ENCODE measurements around the gene KRTDAP. TPM values are rescaled to one million over a fixed set of nuclear protein-coding genes. Genes with fewer than 3 reads are reported as not detected.
"Not testable (repeated sequence)": the region's sequence is repeated elsewhere in the genome, so short reads cannot be mapped to it uniquely, and the experiment has no call there.

The KRTDAP gene
- total and polyA plus RNA-seq, 5 donors = 0.29 TPM; not detected in 4

DNA sequence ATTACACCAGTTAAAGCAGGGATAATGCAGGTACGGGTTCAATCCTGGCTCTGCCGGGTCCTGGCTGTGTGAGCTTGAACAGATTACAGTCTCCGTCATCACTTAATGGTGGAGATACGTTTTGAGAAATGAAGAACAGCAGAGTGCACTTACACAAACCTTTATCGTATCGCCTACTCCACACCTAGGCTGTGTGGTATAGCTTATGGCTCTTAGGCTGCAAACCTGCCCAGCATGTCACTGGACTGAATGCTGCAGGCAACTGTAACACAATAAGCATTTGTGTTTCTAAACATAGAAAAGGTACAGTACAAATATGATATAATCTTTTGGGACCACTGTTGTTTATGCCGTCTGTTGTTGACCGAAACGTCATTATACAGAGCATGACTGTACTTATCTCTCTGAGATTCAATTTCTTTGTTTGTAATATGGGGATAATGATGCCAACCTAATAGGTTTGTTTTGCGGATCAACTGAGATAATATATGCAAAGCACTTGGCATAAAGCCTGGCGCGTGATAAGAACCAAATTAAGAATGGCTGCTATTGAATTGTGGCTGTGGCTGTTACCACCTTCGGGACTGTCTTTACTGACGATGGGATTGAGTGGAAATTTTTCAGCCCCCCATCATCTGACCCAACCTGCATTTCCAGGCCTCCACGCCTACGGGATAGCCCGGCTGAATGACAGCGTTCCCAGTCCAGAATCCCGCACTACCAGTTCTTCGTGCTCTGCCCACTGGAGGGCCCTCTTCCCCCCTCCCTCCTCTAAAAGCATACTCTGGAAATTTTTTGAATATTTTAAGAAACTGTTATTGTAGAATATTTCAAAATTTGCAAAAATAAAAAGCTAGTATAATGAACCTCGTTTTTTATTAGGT is 11.2 kb downstream of the KRTDAP start:
- Histone ChIP-seq H3K4me3 (ENCODE audit: low read length) (no peak overlapping the region), H3K27me3 (ENCODE audit: control insufficient read depth, insufficient read depth) (no peaks in the 10 kb centered on the region), H3K4me1 (ENCODE audit: control insufficient read depth, insufficient read depth, low read length) (no peaks in the 10 kb centered on the region), H3K27ac (ENCODE audit: low read length) (no peak overlapping the region), H3K9me3 (ENCODE audit: control insufficient read depth, low read length) (no peaks in the 10 kb centered on the region)
- DNase-seq (no peak), ATAC-seq (no peak)
- intact Hi-C loops (cut with DNase I) = no loop called here
- WGBS = 70% methylated on average over 21 of the region's 21 CpGs

DNA sequence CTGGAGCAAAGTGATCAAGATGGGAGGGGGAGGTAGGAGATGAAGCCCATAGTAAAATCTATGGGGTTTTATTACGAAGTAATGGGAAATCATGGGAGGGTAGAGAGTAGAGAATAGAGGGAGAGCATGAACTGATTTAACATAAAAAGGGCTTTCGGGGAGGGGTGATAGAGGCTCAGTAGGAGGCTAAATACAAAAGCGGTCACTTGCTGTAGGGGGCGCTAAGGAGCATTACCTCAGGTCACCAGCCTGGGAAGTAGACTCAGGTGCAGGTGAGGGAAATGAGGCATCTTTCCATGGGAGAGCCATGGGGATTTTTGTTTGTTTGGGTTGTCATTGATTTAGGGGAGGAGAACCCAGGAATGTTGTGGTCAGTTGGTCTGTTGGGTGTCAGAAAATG is 14.1 kb downstream of the KRTDAP start:
- no peaks in the 10 kb centered on the region for H3K9me3 ChIP-seq (ENCODE audit: control insufficient read depth, low read length)
- WGBS = 50% methylated on average over 4 of the region's 4 CpGs
- no peak overlapping the region for H3K27ac ChIP-seq (ENCODE audit: low read length)
- H3K27me3 ChIP-seq (ENCODE audit: control insufficient read depth, insufficient read depth) = no peaks in the 10 kb centered on the region
- H3K4me3 ChIP-seq (ENCODE audit: low read length) = no peak overlapping the region
- DNase-seq (no peak), ATAC-seq (no peak)
- H3K4me1 ChIP-seq (ENCODE audit: control insufficient read depth, insufficient read depth, low read length) = no peaks in the 10 kb centered on the region
- intact Hi-C loops (cut with DNase I) = no loop called here

- H3K4me1 ChIP-seq (ENCODE audit: control insufficient read depth, insufficient read depth, low read length); H3K27ac ChIP-seq (ENCODE audit: low read length); H3K4me3 ChIP-seq (ENCODE audit: low read length); ATAC-seq; intact Hi-C loops (cut with DNase I); H3K9me3 ChIP-seq (ENCODE audit: control insufficient read depth, low read length); H3K27me3 ChIP-seq (ENCODE audit: control insufficient read depth, insufficient read depth); DNase-seq: not testable (repeated sequence)
- WGBS = 95% methylated on average over 7 of the region's 7 CpGs
These were observed 15.7 kb downstream of the KRTDAP start for GRCh38 chr19:35474594-35474993.

GRCh38 chr19:35474104-35474503 is 16.2 kb downstream of the KRTDAP start:
- Histone ChIP-seq H3K4me1 (ENCODE audit: control insufficient read depth, insufficient read depth, low read length) (no peaks in the 10 kb centered on the region), H3K27me3 (ENCODE audit: control insufficient read depth, insufficient read depth) (no peaks in the 10 kb centered on the region), H3K9me3 (ENCODE audit: control insufficient read depth, low read length) (no peaks in the 10 kb centered on the region), H3K27ac (ENCODE audit: low read length) (no peak overlapping the region), H3K4me3 (ENCODE audit: low read length) (no peak overlapping the region)
- WGBS = 96% methylated on average over 14 of the region's 14 CpGs
- DNase-seq (no peak), ATAC-seq (no peak)
- intact Hi-C loops (cut with DNase I) = no loop called here

GRCh38 chr19:35471946-35472345 is 18.3 kb downstream of the KRTDAP start:
- no peak for ATAC-seq
- 84% methylated on average over 8 of the region's 8 CpGs for WGBS
- intact Hi-C loops (cut with DNase I) = no loop called here

GRCh38 chr19:35471075-35471474 is 19.2 kb downstream of the KRTDAP start:
- H3K4me1 ChIP-seq (ENCODE audit: control insufficient read depth, insufficient read depth, low read length); ATAC-seq; H3K27me3 ChIP-seq (ENCODE audit: control insufficient read depth, insufficient read depth); H3K27ac ChIP-seq (ENCODE audit: low read length); H3K9me3 ChIP-seq (ENCODE audit: control insufficient read depth, low read length); DNase-seq; intact Hi-C loops (cut with DNase I); H3K4me3 ChIP-seq (ENCODE audit: low read length): not testable (repeated sequence)
- 98% methylated on average over 4 of the region's 4 CpGs for WGBS

More at GRCh38 chr19:35471946-35472345, 18.3 kb downstream of the KRTDAP start:
- no peak for DNase-seq
- Histone ChIP-seq H3K9me3 (ENCODE audit: control insufficient read depth, low read length) (no peaks in the 10 kb centered on the region), H3K27me3 (ENCODE audit: control insufficient read depth, insufficient read depth) (no peaks in the 10 kb centered on the region), H3K4me3 (ENCODE audit: low read length) (no peak overlapping the region), H3K4me1 (ENCODE audit: control insufficient read depth, insufficient read depth, low read length) (no peaks in the 10 kb centered on the region), H3K27ac (ENCODE audit: low read length) (no peak overlapping the region)

DNA sequence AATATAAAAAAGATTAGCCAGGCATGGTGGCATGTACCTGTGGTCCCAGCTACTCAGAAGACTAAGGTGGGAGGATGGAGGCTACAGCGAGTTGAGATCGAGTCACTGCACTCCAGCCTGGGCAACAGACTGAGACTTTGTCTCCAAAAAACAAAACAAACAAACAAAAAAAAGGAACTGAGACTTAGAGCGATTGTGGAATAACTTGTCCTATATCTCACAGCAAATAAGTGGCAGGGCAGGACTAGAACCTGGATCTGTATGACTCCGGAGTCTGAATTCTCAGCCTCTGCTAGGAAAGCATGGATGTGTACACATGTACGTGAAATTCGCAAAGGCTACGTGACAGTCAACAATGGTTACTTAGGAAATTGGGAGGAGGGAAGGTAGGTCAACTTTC is 20.1 kb downstream of the KRTDAP start:
- WGBS = 87% methylated on average over 7 of the region's 7 CpGs

DNA sequence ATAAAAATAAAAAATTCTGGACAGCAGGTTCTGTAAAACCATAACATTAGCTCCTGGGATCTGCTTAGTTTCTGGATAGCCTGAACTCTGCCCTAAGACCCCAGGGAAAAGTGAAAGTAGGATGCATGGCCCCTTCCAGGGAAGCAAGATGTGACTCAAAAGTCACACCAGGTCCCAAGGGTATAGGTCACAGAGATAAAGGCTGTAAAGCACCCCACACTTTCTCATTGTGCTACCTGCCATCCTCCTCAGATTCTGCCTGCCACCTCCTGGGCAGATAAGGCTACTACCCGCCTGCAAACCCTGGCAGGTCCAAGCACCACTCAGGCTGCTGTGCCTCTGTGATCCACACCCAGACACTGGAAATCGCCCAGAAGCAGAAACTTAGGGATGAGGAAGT is 21.6 kb downstream of the KRTDAP start:
- no peaks in the 10 kb centered on the region for H3K27me3 ChIP-seq (ENCODE audit: control insufficient read depth, insufficient read depth)
- H3K9me3 ChIP-seq (ENCODE audit: control insufficient read depth, low read length) = no peaks in the 10 kb centered on the region
- H3K27ac ChIP-seq (ENCODE audit: low read length) = no peak overlapping the region
- ATAC-seq = peak; percentile 90
- H3K4me1 ChIP-seq (ENCODE audit: control insufficient read depth, insufficient read depth, low read length) = no peaks in the 10 kb centered on the region
- 26% methylated on average over 2 of the region's 2 CpGs for WGBS
- DNase-seq = peak; percentile 30 to 65 (median 60)
- intact Hi-C loops (cut with DNase I) = loop anchor here in 2 of 4 donors (5.0 to 10.0 kb wide), 3 partner anchors 51 to 116 kb away; partner anchors contain the start of gene FFAR3 (in 1 of the 2)
- no peak overlapping the region for H3K4me3 ChIP-seq (ENCODE audit: low read length)

More for the DNA sequence above, 20.1 kb downstream of the KRTDAP start:
- no peaks in the 10 kb centered on the region for H3K4me1 ChIP-seq (ENCODE audit: control insufficient read depth, insufficient read depth, low read length)
- DNase-seq (no peak), ATAC-seq (no peak)
- intact Hi-C loops (cut with DNase I) = no loop called here
- H3K4me3 ChIP-seq (ENCODE audit: low read length) = no peak overlapping the region
- no peaks in the 10 kb centered on the region for H3K9me3 ChIP-seq (ENCODE audit: control insufficient read depth, low read length)
- H3K27me3 ChIP-seq (ENCODE audit: control insufficient read depth, insufficient read depth) = no peaks in the 10 kb centered on the region
- no peak overlapping the region for H3K27ac ChIP-seq (ENCODE audit: low read length)

GRCh38 chr19:35466259-35466658 is 24.0 kb downstream of the KRTDAP start:
- H3K9me3 ChIP-seq (ENCODE audit: control insufficient read depth, low read length) = no peaks in the 10 kb centered on the region
- H3K4me3 ChIP-seq (ENCODE audit: low read length) = no peak overlapping the region
- 96% methylated on average over 1 of the region's 1 CpG for WGBS
- H3K4me1 ChIP-seq (ENCODE audit: control insufficient read depth, insufficient read depth, low read length) = peaks cover 4% of the 10 kb centered on the region
- DNase-seq = no peak
- no peak for ATAC-seq
- no peaks in the 10 kb centered on the region for H3K27me3 ChIP-seq (ENCODE audit: control insufficient read depth, insufficient read depth)
- intact Hi-C loops (cut with DNase I) = loop anchor here in 3 of 4 donors (2.0 to 10.0 kb wide), 4 partner anchors 49 to 114 kb away; partner anchors contain the start of gene FFAR3 (in 1 of the 3)
- H3K27ac ChIP-seq (ENCODE audit: low read length) = no peak overlapping the region

DNA sequence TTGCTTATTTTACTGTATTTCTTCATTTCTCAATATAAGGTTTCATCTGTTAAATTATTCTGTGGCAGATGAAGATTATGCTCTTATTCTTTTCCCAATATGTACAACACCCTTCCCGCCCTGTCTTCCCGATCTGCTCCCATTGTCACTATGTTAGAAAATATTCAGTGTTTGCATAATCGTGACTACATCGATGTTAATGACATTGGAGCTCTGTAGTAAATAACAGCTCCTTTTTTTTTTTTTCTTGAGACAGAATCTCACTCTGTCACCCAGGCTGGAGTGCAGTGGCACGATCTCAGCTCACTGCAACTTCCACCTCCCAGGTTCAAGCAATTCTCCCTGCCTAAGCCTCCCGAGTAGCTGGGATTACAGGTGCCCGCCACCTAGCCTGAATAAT is 27.3 kb downstream of the KRTDAP start:
- H3K4me1 ChIP-seq (ENCODE audit: control insufficient read depth, insufficient read depth, low read length); ATAC-seq; H3K4me3 ChIP-seq (ENCODE audit: low read length); H3K27me3 ChIP-seq (ENCODE audit: control insufficient read depth, insufficient read depth); DNase-seq; H3K27ac ChIP-seq (ENCODE audit: low read length); H3K9me3 ChIP-seq (ENCODE audit: control insufficient read depth, low read length): not testable (repeated sequence)
- intact Hi-C loops (cut with DNase I) = loop anchor here in 1 of 4 donors (10.0 kb wide), 1 partner anchor 108 kb away; the partner anchor contains the start of gene FFAR3
- WGBS = 68% methylated on average over 7 of the region's 7 CpGs

DNA sequence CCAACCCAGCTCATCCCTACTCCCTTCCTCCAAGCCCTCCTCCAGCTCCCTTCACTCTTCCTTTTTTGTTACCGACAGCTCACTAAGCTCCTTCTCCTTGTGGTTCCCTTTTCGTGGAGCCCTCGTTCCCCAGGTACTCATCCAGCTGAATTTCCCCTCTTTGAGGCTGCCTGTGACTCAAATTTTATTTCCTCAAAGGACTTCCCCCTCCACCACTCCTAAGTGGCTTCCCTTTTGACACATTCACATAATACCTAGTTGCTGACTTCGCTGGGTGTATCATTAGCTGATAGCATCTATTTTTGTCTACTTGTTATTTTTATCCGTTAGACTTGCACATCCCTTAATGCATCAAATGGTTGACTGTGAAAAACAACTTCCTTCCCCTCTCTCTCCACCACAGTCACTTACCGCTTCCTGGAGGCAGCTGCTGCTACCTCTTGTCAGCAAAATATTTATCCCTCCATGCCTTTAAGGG is 27.7 kb downstream of the KRTDAP start:
- intact Hi-C loops (cut with DNase I) = loop anchor here in 1 of 4 donors (10.0 kb wide), 1 partner anchor 108 kb away; the partner anchor contains the start of gene FFAR3
- 9% methylated on average over 6 of the region's 6 CpGs for WGBS
- Histone ChIP-seq H3K4me3 (ENCODE audit: low read length) (no peak overlapping the region), H3K27me3 (ENCODE audit: control insufficient read depth, insufficient read depth) (no peaks in the 10 kb centered on the region), H3K9me3 (ENCODE audit: control insufficient read depth, low read length) (no peaks in the 10 kb centered on the region), H3K4me1 (ENCODE audit: control insufficient read depth, insufficient read depth, low read length) (peaks cover 10% of the 10 kb centered on the region), H3K27ac (ENCODE audit: low read length) (no peak overlapping the region)
- ATAC-seq (peak; percentile 53 to 55), DNase-seq (no peak)
